ENCODE data around the gene CPEB3.

DNA sequence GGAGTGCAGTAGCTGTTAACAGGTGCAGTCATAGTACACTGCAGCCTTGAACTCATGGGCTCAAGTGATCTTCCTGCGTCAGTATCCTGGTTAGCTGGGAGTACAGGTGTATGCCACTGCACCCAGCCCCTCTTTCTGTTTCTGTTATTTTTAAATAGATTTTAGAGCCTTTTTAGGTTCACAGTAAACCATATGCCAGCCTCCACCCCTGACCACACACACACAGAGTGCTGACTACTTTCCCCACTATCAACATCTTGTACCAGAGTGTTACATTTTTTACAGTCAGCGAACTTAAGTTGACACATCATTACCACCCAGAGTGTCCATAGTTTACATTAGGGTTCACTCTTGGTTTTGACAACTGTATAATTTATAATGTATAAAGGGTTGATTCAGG, 32.2 kb upstream of the CPEB3 start:
- TF ChIP-seq, protein P1, sequence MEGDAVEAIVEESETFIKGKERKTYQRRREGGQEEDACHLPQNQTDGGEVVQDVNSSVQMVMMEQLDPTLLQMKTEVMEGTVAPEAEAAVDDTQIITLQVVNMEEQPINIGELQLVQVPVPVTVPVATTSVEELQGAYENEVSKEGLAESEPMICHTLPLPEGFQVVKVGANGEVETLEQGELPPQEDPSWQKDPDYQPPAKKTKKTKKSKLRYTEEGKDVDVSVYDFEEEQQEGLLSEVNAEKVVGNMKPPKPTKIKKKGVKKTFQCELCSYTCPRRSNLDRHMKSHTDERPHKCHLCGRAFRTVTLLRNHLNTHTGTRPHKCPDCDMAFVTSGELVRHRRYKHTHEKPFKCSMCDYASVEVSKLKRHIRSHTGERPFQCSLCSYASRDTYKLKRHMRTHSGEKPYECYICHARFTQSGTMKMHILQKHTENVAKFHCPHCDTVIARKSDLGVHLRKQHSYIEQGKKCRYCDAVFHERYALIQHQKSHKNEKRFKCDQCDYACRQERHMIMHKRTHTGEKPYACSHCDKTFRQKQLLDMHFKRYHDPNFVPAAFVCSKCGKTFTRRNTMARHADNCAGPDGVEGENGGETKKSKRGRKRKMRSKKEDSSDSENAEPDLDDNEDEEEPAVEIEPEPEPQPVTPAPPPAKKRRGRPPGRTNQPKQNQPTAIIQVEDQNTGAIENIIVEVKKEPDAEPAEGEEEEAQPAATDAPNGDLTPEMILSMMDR (IDR thresholded peaks at IDR 0.05) = no peak
- TF ChIP-seq POLR2A (IDR thresholded peaks at IDR 0.05) = no peak

All from thyroid gland (tissue), 4 donors.